Small intestine (tissue), 7 donors: ENCODE data around the gene FBXW12. TPM values are rescaled to one million over a fixed set of nuclear protein-coding genes. Genes with fewer than 3 reads are reported as not detected.

Experiments
- DNase-seq, 2 donors: peaks; one replicate each; pipeline versions ENCODE4 v3.0.0 to v3.0.0-alpha.2; 2013
- FAIRE-seq: peaks from 2 replicates; lab custom pipeline; 2012; peaks lifted over from hg19 to GRCh38; lab: Jason Lieb, UNC
- H3K27ac ChIP-seq, 3 donors: one replicate each; pipeline ENCODE4 v1.5.1; 2013; ENCODE audit warnings: low read length in 2 of 3, mild to moderate bottlenecking in 2 of 3, control low read depth in 1 of 3, inconsistent platforms in 1 of 3, low read depth in 1 of 3, moderate library complexity in 1 of 3
- H3K27me3 ChIP-seq, 3 donors: one replicate each; pipeline ENCODE4 v1.6.1; 2013; ENCODE audit warnings: low read length in 3 of 3, inconsistent platforms in 1 of 3; ENCODE audit not compliant: control insufficient read depth in 3 of 3, insufficient read depth in 3 of 3
- H3K36me3 ChIP-seq, 3 donors: one replicate each; pipeline ENCODE4 v1.6.1; 2013; ENCODE audit warnings: low read length in 3 of 3, inconsistent platforms in 1 of 3, low read depth in 1 of 3, mild to moderate bottlenecking in 1 of 3, moderate library complexity in 1 of 3; ENCODE audit not compliant: control insufficient read depth in 3 of 3, insufficient read depth in 2 of 3
- H3K4me1 ChIP-seq, 3 donors: one replicate each; pipeline ENCODE4 v1.6.1; 2013; ENCODE audit warnings: low read length in 2 of 3, inconsistent platforms in 1 of 3, low read depth in 1 of 3, mild to moderate bottlenecking in 1 of 3, moderate library complexity in 1 of 3; ENCODE audit not compliant: control insufficient read depth in 3 of 3, insufficient read depth in 2 of 3
- H3K4me3 ChIP-seq, 3 donors: one replicate each; pipeline ENCODE4 v1.5.1; 2013; ENCODE audit warnings: low read length in 3 of 3, control low read depth in 1 of 3, inconsistent platforms in 1 of 3, low read depth in 1 of 3, mild to moderate bottlenecking in 1 of 3, moderate library complexity in 1 of 3
- H3K9me3 ChIP-seq, 2 donors: one replicate each; pipeline ENCODE4 v1.6.1; 2013; ENCODE audit warnings: low read depth in 1 of 2, low read length in 1 of 2; ENCODE audit not compliant: control insufficient read depth in 2 of 2, insufficient read depth in 1 of 2
- WGBS, 3 donors: extraction: QIAGEN DNeasy Blood & Tissue Kit; methylation state at CpG; one replicate each; pipeline ENCODE4 v1.1.7; 2013; 5-methylcytosine and 5-hydroxymethylcytosine counted together
- polyA plus RNA-seq, 4 donors: library from polyadenylated mRNA; stranded (reverse) in 3 of 4; unstranded in 1 of 4; fragments of 200-250 nt in 3 of 4; fragments of 120-200 nt in 1 of 4; gene quantifications; one replicate each; pipeline versions ENCODE4 v1.2.1 to v1.2.3, GENCODE V29; 2013
- donor health status: healthy with polysubstance abuse.
- donor health status: control.
- donor health status: control.
- donor health status: Bipolar disorder and iron deficiency.
- donor health status: healthy.

FBXW12 gene
- polyA plus RNA-seq, 4 donors, result 0.16 TPM; not detected in 3

DNA sequence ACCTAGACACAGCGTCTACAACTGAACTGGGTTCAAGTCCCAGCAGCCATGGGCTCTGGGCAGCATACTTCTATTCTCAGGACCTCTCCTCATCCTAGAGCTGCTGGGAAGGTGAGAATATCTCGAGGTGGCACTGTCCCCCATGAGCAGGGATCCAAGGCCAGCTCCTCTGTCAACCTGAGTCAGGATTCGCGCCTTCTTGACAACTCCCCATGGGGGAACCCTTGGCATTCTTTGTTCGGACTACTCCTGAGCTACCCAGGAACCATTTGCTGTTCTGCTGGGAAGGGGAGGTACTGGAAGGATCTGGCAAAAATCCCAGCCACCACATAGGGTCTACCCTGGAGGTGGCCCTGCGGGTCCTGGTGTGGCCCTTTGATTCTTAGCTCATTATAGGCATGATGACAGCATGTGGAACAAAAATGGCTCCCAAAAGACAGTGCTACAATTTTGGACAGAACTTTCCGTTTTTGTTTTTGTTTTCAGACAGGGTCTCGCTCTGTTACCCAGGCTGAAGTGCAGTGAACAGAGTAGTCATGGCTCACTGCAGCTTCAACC is 35.6 kb downstream of the FBXW12 start:
- 84 to 91% (median 88%) methylated on average over 8 of the region's 8 CpGs for WGBS, 3 donors
- Histone ChIP-seq H3K9me3 (no peaks in the 10 kb centered on the region), H3K36me3 (peaks cover 0 to 98% (median 21%) of the 10 kb centered on the region in 3 donors), H3K4me1 (no peaks in the 10 kb centered on the region), H3K27ac (no peak overlapping the region), H3K27me3 (no peaks in the 10 kb centered on the region), H3K4me3 (no peak overlapping the region)
- no peak for DNase-seq
- no peak for FAIRE-seq

GRCh38 chr3:48408823-48409281 is 36.8 kb downstream of the FBXW12 start:
- H3K36me3 ChIP-seq, result peaks cover 0 to 98% (median 20%) of the 10 kb centered on the region in 3 donors
- no peak overlapping the region for H3K4me3 ChIP-seq
- no peak overlapping the region for H3K27ac ChIP-seq
- WGBS, 3 donors, result 85 to 91% (median 85%) methylated on average over 4 of the region's 4 CpGs
- no peaks in the 10 kb centered on the region for H3K27me3 ChIP-seq
- H3K9me3 ChIP-seq, result no peaks in the 10 kb centered on the region
- DNase-seq (no peak), FAIRE-seq (no peak)
- no peaks in the 10 kb centered on the region for H3K4me1 ChIP-seq

DNA sequence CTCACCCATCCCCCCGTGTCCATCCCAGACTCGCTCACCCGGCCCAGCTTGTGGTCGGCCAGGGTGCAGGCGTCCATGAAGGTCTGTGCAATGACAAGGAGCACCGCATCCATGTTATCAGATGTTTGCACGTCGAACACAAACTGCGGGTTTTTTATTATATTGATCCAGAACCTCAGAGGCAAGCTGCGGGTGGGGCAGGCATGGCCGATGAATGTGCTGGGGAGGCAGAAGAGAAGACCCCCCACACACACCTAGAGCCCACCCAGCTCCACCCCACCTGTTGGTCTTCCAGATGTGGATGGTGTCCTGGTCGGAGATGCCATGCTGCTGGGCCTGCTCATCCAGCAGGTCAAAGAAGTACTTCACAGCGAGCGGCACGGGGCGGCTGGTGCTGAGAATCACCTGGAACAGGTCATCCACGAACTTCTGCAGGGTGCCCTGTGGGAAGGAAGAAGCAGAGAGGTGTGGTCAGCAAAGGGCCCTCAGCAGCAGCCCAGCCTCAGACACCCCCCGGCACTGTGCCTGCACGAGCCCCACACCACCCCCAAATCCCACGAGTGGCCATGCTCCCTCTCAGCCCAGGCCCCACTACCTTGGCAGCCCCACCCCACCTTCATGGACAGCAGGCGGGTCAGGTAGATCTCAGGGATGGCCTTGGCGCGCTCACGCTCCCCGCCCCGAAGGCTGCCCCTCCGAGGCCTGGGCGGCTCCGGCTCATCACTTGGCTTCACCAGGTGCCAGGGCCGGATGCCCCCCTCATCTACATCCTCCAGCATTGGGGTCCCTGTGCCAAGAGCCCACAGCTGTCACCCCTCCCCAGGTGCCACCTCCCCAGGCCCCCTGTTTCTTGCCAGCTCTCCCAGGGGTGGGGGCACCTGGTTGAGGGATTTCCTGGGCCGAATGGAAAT is 37.5 kb downstream of the FBXW12 start:
- no peak overlapping the region for H3K4me3 ChIP-seq
- 90 to 92% (median 91%) methylated on average over 27 to 31 of the region's 31 CpGs for WGBS, 3 donors
- H3K27ac ChIP-seq, result no peak overlapping the region
- H3K9me3 ChIP-seq, result no peaks in the 10 kb centered on the region
- FAIRE-seq, result no peak
- H3K27me3 ChIP-seq, result no peaks in the 10 kb centered on the region
- H3K4me1 ChIP-seq, result no peaks in the 10 kb centered on the region
- peaks cover under 1 to 98% (median 17%) of the 10 kb centered on the region in 3 donors for H3K36me3 ChIP-seq
- no peak for DNase-seq

- Histone ChIP-seq H3K27ac (no peak overlapping the region), H3K27me3 (no peaks in the 10 kb centered on the region), H3K4me1 (no peaks in the 10 kb centered on the region), H3K36me3 (peaks cover 3 to 98% (median 16%) of the 10 kb centered on the region in 3 donors), H3K9me3 (no peaks in the 10 kb centered on the region), H3K4me3 (no peak overlapping the region)
- 92 to 93% (median 93%) methylated on average over 15 to 16 of the region's 16 CpGs for WGBS, 3 donors
- no peak for FAIRE-seq
- DNase-seq, result no peak
Measured at GRCh38 chr3:48410205-48411040, 38.4 kb downstream of the FBXW12 start.

GRCh38 chr3:48411041-48411588 is 39.1 kb downstream of the FBXW12 start:
- WGBS, 3 donors, result 91 to 94% (median 92%) methylated on average over 9 of the region's 9 CpGs
- no peak overlapping the region for H3K4me3 ChIP-seq
- no peak overlapping the region for H3K27ac ChIP-seq
- H3K27me3 ChIP-seq, result no peaks in the 10 kb centered on the region
- no peaks in the 10 kb centered on the region for H3K4me1 ChIP-seq
- no peaks in the 10 kb centered on the region for H3K9me3 ChIP-seq
- peaks cover 3 to 98% (median 16%) of the 10 kb centered on the region in 3 donors for H3K36me3 ChIP-seq
- no peak for FAIRE-seq
- DNase-seq, result no peak

DNA sequence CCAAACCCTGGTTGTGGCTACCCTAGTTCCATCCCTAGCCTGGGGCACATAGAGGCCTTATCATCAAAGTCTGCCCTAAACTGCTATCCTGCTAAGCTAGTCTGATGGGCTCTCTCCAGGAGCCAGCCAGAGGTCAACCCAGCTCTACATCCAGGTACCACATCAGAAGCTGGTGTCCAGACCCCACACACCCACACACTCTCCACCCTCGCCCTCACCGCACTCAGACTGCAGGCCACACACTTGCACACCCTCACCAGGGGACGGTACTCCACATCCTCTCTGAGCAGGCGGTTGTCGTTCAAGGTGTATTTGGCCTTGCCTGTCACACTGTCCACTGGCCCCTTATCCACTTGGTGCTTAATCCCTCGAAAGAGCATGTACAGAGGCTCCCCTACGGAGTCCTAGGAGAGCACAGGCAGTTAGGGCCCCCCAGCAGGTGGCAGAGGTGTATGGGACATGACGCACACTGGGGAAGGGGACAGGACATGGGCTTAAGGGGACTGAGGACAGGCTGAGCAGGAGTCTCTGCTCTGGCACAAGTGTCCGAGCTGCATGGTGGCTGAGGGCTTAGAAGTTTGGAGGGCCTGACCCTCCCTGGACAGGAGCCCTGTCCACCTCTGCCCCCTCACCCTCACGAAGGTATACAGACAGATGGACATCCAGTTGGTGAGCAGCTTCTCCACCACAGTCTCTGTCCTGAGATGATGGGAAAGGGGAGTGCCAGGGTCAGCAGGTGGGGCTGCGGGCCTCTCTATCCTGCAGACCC is 39.8 kb downstream of the FBXW12 start:
- Histone ChIP-seq H3K9me3 (no peaks in the 10 kb centered on the region), H3K27ac (no peak overlapping the region), H3K27me3 (no peaks in the 10 kb centered on the region), H3K36me3 (peaks cover 3 to 98% (median 16%) of the 10 kb centered on the region in 3 donors), H3K4me1 (no peaks in the 10 kb centered on the region), H3K4me3 (no peak overlapping the region)
- DNase-seq, result no peak
- WGBS, 3 donors, result 88 to 90% (median 89%) methylated on average over 11 of the region's 11 CpGs
- FAIRE-seq, result no peak

GRCh38 chr3:48412375-48413001 is 40.5 kb downstream of the FBXW12 start:
- no peaks in the 10 kb centered on the region for H3K27me3 ChIP-seq
- no peak for DNase-seq
- H3K36me3 ChIP-seq, result peaks cover 3 to 98% (median 16%) of the 10 kb centered on the region in 3 donors
- H3K4me3 ChIP-seq, result no peak overlapping the region
- no peaks in the 10 kb centered on the region for H3K4me1 ChIP-seq
- 91 to 92% (median 91%) methylated on average over 18 to 19 of the region's 19 CpGs for WGBS, 3 donors
- no peaks in the 10 kb centered on the region for H3K9me3 ChIP-seq
- no peak overlapping the region for H3K27ac ChIP-seq
- no peak for FAIRE-seq
